ACC112 (cell line): ENCODE data around the gene SLC1A5.
"Not testable (repeated sequence)": the region's sequence is repeated elsewhere in the genome, so short reads cannot be mapped to it uniquely, and the experiment has no call there.

ENCODE experiments used
- H2AFZ ChIP-seq: fragments of 200-600 bp; sonication (generic); one replicate; pipeline ENCODE4 v1.6.0; 2017; ENCODE audit warnings: antibody characterized with exemption, low read length; ENCODE audit not compliant: unreplicated experiment
- H3K27ac ChIP-seq: fragments of 200-600 bp; sonication (generic); 2 replicates; pipeline ENCODE4 v1.5.1; 2014; ENCODE audit warnings: low read depth, mild to moderate bottlenecking, antibody characterized with exemption, low read length, moderate library complexity
- H3K27me3 ChIP-seq: fragments of 200-600 bp; sonication (generic); 2 replicates; pipeline ENCODE4 v1.6.1; 2014; ENCODE audit warnings: mild to moderate bottlenecking, antibody characterized with exemption, low read length, moderate library complexity, mixed read lengths; ENCODE audit not compliant: insufficient read depth
- H3K36me3 ChIP-seq: fragments of 200-600 bp; sonication (generic); 2 replicates; pipeline ENCODE4 v1.6.1; 2016; ENCODE audit warnings: mild to moderate bottlenecking, antibody characterized with exemption, low read length, moderate library complexity, mixed read lengths; ENCODE audit not compliant: insufficient read depth
- H3K4me1 ChIP-seq: fragments of 200-600 bp; sonication (generic); one replicate; pipeline ENCODE4 v1.6.1; 2016; ENCODE audit warnings: low read length, mixed read lengths; ENCODE audit not compliant: insufficient read depth, unreplicated experiment, control insufficient read depth
- H3K4me3 ChIP-seq: fragments of 200-600 bp; sonication (generic); 2 replicates; pipeline ENCODE4 v1.5.1; 2014; ENCODE audit warnings: mild to moderate bottlenecking, low read depth, low read length
- H3K79me2 ChIP-seq: fragments of 200-600 bp; sonication (generic); one replicate; pipeline ENCODE4 v1.6.0; 2016; ENCODE audit warnings: low read length; ENCODE audit not compliant: control insufficient read depth, unreplicated experiment, insufficient read depth

Gene SLC1A5

GRCh38 chr19:46788262-46788967 is at the start of gene SLC1A5:
SLC1A5 (minus strand) TSS chr19:46788594; CDS start chr19:46787965, 629 bp downstream.
- Histone ChIP-seq H3K4me3 (peak within 1 kb of the TSS; percentile 97), H3K4me1 (peaks cover 29% of the 10 kb centered on the region), H3K79me2 (peaks cover 48% of the 10 kb centered on the region), H2AFZ (no peak within 1 kb of the TSS), H3K27ac (peak within 1 kb of the TSS; percentile 92), H3K27me3 (no peaks in the 10 kb centered on the region), H3K36me3 (peaks cover 3% of the 10 kb centered on the region; the same call in 1 of the 2 replicates)

- peaks cover 9% of the 10 kb centered on the region for H3K4me1 ChIP-seq
- H3K36me3 ChIP-seq = no peaks in the 10 kb centered on the region
- H2AFZ ChIP-seq = no peak overlapping the region
- no peaks in the 10 kb centered on the region for H3K27me3 ChIP-seq
- H3K79me2 ChIP-seq = peaks cover 10% of the 10 kb centered on the region
- no peak overlapping the region for H3K27ac ChIP-seq
- H3K4me3 ChIP-seq = no peak overlapping the region
Observed at GRCh38 chr19:46838160-46838559, 49.8 kb upstream of the SLC1A5 start.

- H3K36me3 ChIP-seq = no peaks in the 10 kb centered on the region
- no peak overlapping the region for H2AFZ ChIP-seq
- H3K4me3 ChIP-seq = no peak overlapping the region
- H3K27ac ChIP-seq = no peak overlapping the region
- no peaks in the 10 kb centered on the region for H3K27me3 ChIP-seq
- H3K79me2 ChIP-seq = no peaks in the 10 kb centered on the region
- H3K4me1 ChIP-seq = no peaks in the 10 kb centered on the region
Observed at GRCh38 chr19:46834984-46835383, 46.6 kb upstream of the SLC1A5 start.

- Histone ChIP-seq H2AFZ (no peak overlapping the region), H3K4me3 (no peak overlapping the region), H3K79me2 (no peaks in the 10 kb centered on the region), H3K27me3 (no peaks in the 10 kb centered on the region), H3K36me3 (no peaks in the 10 kb centered on the region), H3K27ac (no peak overlapping the region), H3K4me1 (no peaks in the 10 kb centered on the region)
Observed at GRCh38 chr19:46834121-46834520, 45.7 kb upstream of the SLC1A5 start.

GRCh38 chr19:46830864-46831263 is 42.5 kb upstream of the SLC1A5 start:
- Histone ChIP-seq H3K79me2 (no peaks in the 10 kb centered on the region), H2AFZ (no peak overlapping the region), H3K4me1 (no peaks in the 10 kb centered on the region), H3K4me3 (no peak overlapping the region), H3K27me3 (no peaks in the 10 kb centered on the region), H3K27ac (no peak overlapping the region), H3K36me3 (no peaks in the 10 kb centered on the region)

- Histone ChIP-seq H3K27ac (no peak overlapping the region), H3K79me2 (no peaks in the 10 kb centered on the region)
Observed at GRCh38 chr19:46828484-46828883, 40.1 kb upstream of the SLC1A5 start.

GRCh38 chr19:46825731-46826055 is 37.3 kb upstream of the SLC1A5 start:
- H3K79me2 ChIP-seq = no peaks in the 10 kb centered on the region
- no peak overlapping the region for H3K27ac ChIP-seq
- no peaks in the 10 kb centered on the region for H3K4me1 ChIP-seq
- no peaks in the 10 kb centered on the region for H3K27me3 ChIP-seq
- no peak overlapping the region for H2AFZ ChIP-seq
- no peak overlapping the region for H3K4me3 ChIP-seq
- no peaks in the 10 kb centered on the region for H3K36me3 ChIP-seq

More at GRCh38 chr19:46828484-46828883, 40.1 kb upstream of the SLC1A5 start:
- H3K36me3 ChIP-seq = no peaks in the 10 kb centered on the region
- H2AFZ ChIP-seq = no peak overlapping the region
- no peaks in the 10 kb centered on the region for H3K27me3 ChIP-seq
- H3K4me3 ChIP-seq = no peak overlapping the region
- no peaks in the 10 kb centered on the region for H3K4me1 ChIP-seq

- Histone ChIP-seq H3K27me3 (no peaks in the 10 kb centered on the region), H3K27ac (no peak overlapping the region), H2AFZ (no peak overlapping the region), H3K4me1 (no peaks in the 10 kb centered on the region), H3K36me3 (no peaks in the 10 kb centered on the region), H3K79me2 (no peaks in the 10 kb centered on the region), H3K4me3 (no peak overlapping the region)
Observed at GRCh38 chr19:46824890-46825730, 36.7 kb upstream of the SLC1A5 start.

GRCh38 chr19:46823049-46823448 is 34.7 kb upstream of the SLC1A5 start:
- H3K4me3 ChIP-seq = no peak overlapping the region
- no peaks in the 10 kb centered on the region for H3K79me2 ChIP-seq
- H3K27me3 ChIP-seq = no peaks in the 10 kb centered on the region
- H2AFZ ChIP-seq = no peak overlapping the region
- H3K36me3 ChIP-seq = no peaks in the 10 kb centered on the region
- no peaks in the 10 kb centered on the region for H3K4me1 ChIP-seq
- no peak overlapping the region for H3K27ac ChIP-seq

GRCh38 chr19:46822410-46822787 is 34.0 kb upstream of the SLC1A5 start:
- H3K4me3 ChIP-seq, H3K27ac ChIP-seq, H3K36me3 ChIP-seq, H3K79me2 ChIP-seq, H3K4me1 ChIP-seq, H3K27me3 ChIP-seq, H2AFZ ChIP-seq: not testable (repeated sequence)
